ENCODE measurements around the gene RABEP2.

The RABEP2 gene

GRCh38 chr16:28938721-28939120 is 13.7 kb upstream of the RABEP2 start:
- Histone ChIP-seq H3K27me3 (ENCODE audit: insufficient read depth, poor library complexity, severe bottlenecking) (no peaks in the 10 kb centered on the region), H3K27ac (replicated peaks) (no peak overlapping the region), H3K4me3 (replicated peaks; ENCODE audit: insufficient read depth, low read length) (no peak overlapping the region)
- DNase-seq (ENCODE audit: low read depth in 1 of 2, low spot score in 1 of 2) = no peak
- TF ChIP-seq CTCF (IDR thresholded peaks at IDR 0.05; ENCODE audit: insufficient read depth, low read length) = no peak
- no peak for TF ChIP-seq SPI1 (IDR thresholded peaks at IDR 0.05; ENCODE audit: borderline replicate concordance, low read depth)
- no peak for TF ChIP-seq POLR2AphosphoS5 (IDR thresholded peaks at IDR 0.05; ENCODE audit: low read depth)

GRCh38 chr16:28937222-28937876 is 12.3 kb upstream of the RABEP2 start:
- DNase-seq (ENCODE audit: low read depth in 1 of 2, low spot score in 1 of 2) = no peak
- Histone ChIP-seq H3K27me3 (ENCODE audit: insufficient read depth, poor library complexity, severe bottlenecking) (no peaks in the 10 kb centered on the region), H3K4me3 (replicated peaks; ENCODE audit: insufficient read depth, low read length) (no peak overlapping the region), H3K27ac (replicated peaks) (no peak overlapping the region)
- TF ChIP-seq POLR2AphosphoS5 (IDR thresholded peaks at IDR 0.05; ENCODE audit: low read depth) = no peak
- no peak for TF ChIP-seq SPI1 (IDR thresholded peaks at IDR 0.05; ENCODE audit: borderline replicate concordance, low read depth)
- TF ChIP-seq CTCF (IDR thresholded peaks at IDR 0.05; ENCODE audit: insufficient read depth, low read length) = no peak
- no peak for TF ChIP-seq REST (IDR thresholded peaks at IDR 0.05; ENCODE audit: insufficient replicate concordance, low read depth)
- no peak for TF ChIP-seq GABPA (IDR thresholded peaks at IDR 0.05; ENCODE audit: low read depth)

GRCh38 chr16:28936784-28937155 is 11.7 kb upstream of the RABEP2 start:
- TF ChIP-seq SPI1 (IDR thresholded peaks at IDR 0.05; ENCODE audit: borderline replicate concordance, low read depth) (no peak), GABPA (IDR thresholded peaks at IDR 0.05; ENCODE audit: low read depth) (no peak), REST (IDR thresholded peaks at IDR 0.05; ENCODE audit: insufficient replicate concordance, low read depth) (no peak), CTCF (IDR thresholded peaks at IDR 0.05; ENCODE audit: insufficient read depth, low read length) (no peak), POLR2AphosphoS5 (IDR thresholded peaks at IDR 0.05; ENCODE audit: low read depth) (no peak)
- no peak for DNase-seq (ENCODE audit: low read depth in 1 of 2, low spot score in 1 of 2)
- no peak overlapping the region for H3K27ac ChIP-seq (replicated peaks)
- H3K27me3 ChIP-seq (ENCODE audit: insufficient read depth, poor library complexity, severe bottlenecking) = no peaks in the 10 kb centered on the region
- H3K4me3 ChIP-seq (replicated peaks; ENCODE audit: insufficient read depth, low read length) = peak overlapping the region; percentile 5; the same call in 1 of the 2 replicates

Measured in HL-60 (cell line).